GM12801 (cell line): Measurements from ENCODE around the gene SAFB.

Experiments
- CTCF ChIP-seq: IDR thresholded peaks from one replicate; pipeline ENCODE4 v1.5.1; 2011; ENCODE audit warnings: control low read depth; ENCODE audit not compliant: insufficient read length; ENCODE audit errors: extremely low read depth

SAFB gene

GRCh38 chr19:5631567-5632240 is 8.8 kb downstream of the SAFB start:
- no peak for TF ChIP-seq CTCF

GRCh38 chr19:5632241-5632612 is 9.3 kb downstream of the SAFB start:
- no peak for TF ChIP-seq CTCF

GRCh38 chr19:5632657-5633056 is 9.8 kb downstream of the SAFB start:
- no peak for TF ChIP-seq CTCF

- no peak for TF ChIP-seq CTCF
Measured at GRCh38 chr19:5635427-5635826, 12.5 kb downstream of the SAFB start.

- no peak for TF ChIP-seq CTCF
Measured at GRCh38 chr19:5637971-5638370, 15.1 kb downstream of the SAFB start.

GRCh38 chr19:5641171-5641570 is 18.3 kb downstream of the SAFB start:
- TF ChIP-seq CTCF, result no peak

GRCh38 chr19:5642204-5642603 is 19.3 kb downstream of the SAFB start:
- TF ChIP-seq CTCF, result no peak
